ENCODE results near the gene IL5. TPM values are rescaled to one million over a fixed set of nuclear protein-coding genes. Genes with fewer than 3 reads are reported as not detected.

IL5 gene
- total RNA-seq, 1 donor from 2014 or later = not detected

- Mint-ChIP-seq H3K9me3 (no peaks in the 10 kb centered on the region), H3K4me3 (no peak overlapping the region), H3K36me3 (ENCODE audit: low read depth) (no peaks in the 10 kb centered on the region), H3K27me3 (ENCODE audit: low read depth) (peaks cover 3% of the 10 kb centered on the region), H3K27ac (ENCODE audit: unreplicated experiment) (no peak overlapping the region), H3K4me1 (peaks cover 4% of the 10 kb centered on the region)
- DNase-seq (ENCODE audit: low read depth, low spot score) = no peak
- TF ChIP-seq CTCF (conservative IDR thresholded peaks at IDR 0.05) = no peak
These were observed 41.1 kb downstream of the IL5 start for GRCh38 chr5:132501961-132502931.

- Mint-ChIP-seq H3K27ac (ENCODE audit: unreplicated experiment) (no peak overlapping the region), H3K4me1 (peaks cover 4% of the 10 kb centered on the region), H3K4me3 (no peak overlapping the region), H3K9me3 (no peaks in the 10 kb centered on the region), H3K27me3 (ENCODE audit: low read depth) (peaks cover 4% of the 10 kb centered on the region), H3K36me3 (ENCODE audit: low read depth) (no peaks in the 10 kb centered on the region)
- DNase-seq (ENCODE audit: low read depth, low spot score) = no peak
- TF ChIP-seq CTCF (conservative IDR thresholded peaks at IDR 0.05) = no peak
These were observed 41.7 kb downstream of the IL5 start for GRCh38 chr5:132501629-132501956.

- H3K27me3 Mint-ChIP-seq (ENCODE audit: low read depth) = peaks cover 4% of the 10 kb centered on the region
- H3K4me3 Mint-ChIP-seq = no peak overlapping the region
- peaks cover 8% of the 10 kb centered on the region for H3K4me1 Mint-ChIP-seq
- TF ChIP-seq CTCF (conservative IDR thresholded peaks at IDR 0.05) = peak; percentile 86
- DNase-seq (ENCODE audit: low read depth, low spot score) = peak; percentile 40
- no peaks in the 10 kb centered on the region for H3K9me3 Mint-ChIP-seq
- H3K27ac Mint-ChIP-seq (ENCODE audit: unreplicated experiment) = no peak overlapping the region
- no peaks in the 10 kb centered on the region for H3K36me3 Mint-ChIP-seq (ENCODE audit: low read depth)
These were observed 42.2 kb downstream of the IL5 start for GRCh38 chr5:132500931-132501628.

GRCh38 chr5:132500244-132500930 is 42.9 kb downstream of the IL5 start:
- Mint-ChIP-seq H3K4me3 (no peak overlapping the region), H3K27me3 (ENCODE audit: low read depth) (peaks cover 7% of the 10 kb centered on the region), H3K36me3 (ENCODE audit: low read depth) (no peaks in the 10 kb centered on the region)

More at GRCh38 chr5:132500244-132500930, 42.9 kb downstream of the IL5 start:
- TF ChIP-seq CTCF (conservative IDR thresholded peaks at IDR 0.05) = no peak
- peaks cover 11% of the 10 kb centered on the region for H3K4me1 Mint-ChIP-seq
- DNase-seq (ENCODE audit: low read depth, low spot score) = no peak
- no peaks in the 10 kb centered on the region for H3K9me3 Mint-ChIP-seq
- H3K27ac Mint-ChIP-seq (ENCODE audit: unreplicated experiment) = no peak overlapping the region
